Measurements from ENCODE around the gene TFDP1. TPM values are rescaled to one million over a fixed set of nuclear protein-coding genes. Genes with fewer than 3 reads are reported as not detected.

TFDP1 gene
- total RNA-seq, 1 donor from 2014 or later: 49.4 TPM

- no peaks in the 10 kb centered on the region for H3K9me3 ChIP-seq (ENCODE audit: insufficient read depth, low read depth, low read length)
Measured at GRCh38 chr13:113641426-113641825, 56.9 kb downstream of the TFDP1 start.

DNA sequence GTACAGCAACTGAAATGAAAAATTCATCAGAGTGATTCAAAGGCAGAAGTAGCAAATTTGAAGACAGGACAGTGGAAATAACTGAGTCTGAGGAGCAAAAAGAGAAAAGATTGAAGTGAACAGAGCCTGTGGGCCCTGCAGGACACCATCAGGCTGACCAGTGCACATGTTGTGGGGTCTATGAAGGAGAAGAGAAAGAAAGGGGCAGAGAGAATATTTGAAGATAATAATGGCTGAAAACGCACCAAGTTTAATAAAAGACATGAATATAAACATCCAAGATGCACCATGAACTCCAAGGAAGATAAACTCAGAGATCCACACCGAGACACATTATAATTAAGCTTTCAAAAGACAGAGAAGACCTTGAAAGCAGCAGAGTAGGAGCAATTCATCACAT, 58.0 kb downstream of the TFDP1 start:
- no peak overlapping the region for H3K4me3 Mint-ChIP-seq (ENCODE audit: unreplicated experiment)
- no peaks in the 10 kb centered on the region for H3K27me3 Mint-ChIP-seq (ENCODE audit: low read depth, unreplicated experiment)
- no peak overlapping the region for H3K27ac Mint-ChIP-seq (ENCODE audit: unreplicated experiment)
- Histone ChIP-seq H4K20me1 (ENCODE audit: insufficient read depth, low read length) (no peaks in the 10 kb centered on the region), H3K4me3 (ENCODE audit: insufficient read depth, low read depth, low read length) (no peak overlapping the region), H3K9ac (ENCODE audit: low read length) (no peak overlapping the region), H2AFZ (ENCODE audit: low read depth, low read length) (no peak overlapping the region), H3K27ac (ENCODE audit: low read depth, low read length) (no peak overlapping the region), H3K9me3 (ENCODE audit: insufficient read depth, low read depth, low read length) (no peaks in the 10 kb centered on the region), H3K4me1 (ENCODE audit: insufficient read depth, low read length) (peaks cover 11% of the 10 kb centered on the region), H3K79me2 (ENCODE audit: insufficient read depth, low read length) (no peaks in the 10 kb centered on the region), H3K4me2 (ENCODE audit: low read length) (no peak overlapping the region), H3K36me3 (ENCODE audit: insufficient read depth, low read length) (peaks cover 35% of the 10 kb centered on the region), H3K27me3 (ENCODE audit: insufficient read depth, low read length) (no peaks in the 10 kb centered on the region)
- DNase-seq (ENCODE audit: low read depth): no peak
- H3K9me3 Mint-ChIP-seq (ENCODE audit: unreplicated experiment): peaks cover 2% of the 10 kb centered on the region
- no peak for TF ChIP-seq EZH2 (IDR thresholded peaks at IDR 0.05; ENCODE audit: insufficient read depth, low read length)
- TF ChIP-seq, protein P1, sequence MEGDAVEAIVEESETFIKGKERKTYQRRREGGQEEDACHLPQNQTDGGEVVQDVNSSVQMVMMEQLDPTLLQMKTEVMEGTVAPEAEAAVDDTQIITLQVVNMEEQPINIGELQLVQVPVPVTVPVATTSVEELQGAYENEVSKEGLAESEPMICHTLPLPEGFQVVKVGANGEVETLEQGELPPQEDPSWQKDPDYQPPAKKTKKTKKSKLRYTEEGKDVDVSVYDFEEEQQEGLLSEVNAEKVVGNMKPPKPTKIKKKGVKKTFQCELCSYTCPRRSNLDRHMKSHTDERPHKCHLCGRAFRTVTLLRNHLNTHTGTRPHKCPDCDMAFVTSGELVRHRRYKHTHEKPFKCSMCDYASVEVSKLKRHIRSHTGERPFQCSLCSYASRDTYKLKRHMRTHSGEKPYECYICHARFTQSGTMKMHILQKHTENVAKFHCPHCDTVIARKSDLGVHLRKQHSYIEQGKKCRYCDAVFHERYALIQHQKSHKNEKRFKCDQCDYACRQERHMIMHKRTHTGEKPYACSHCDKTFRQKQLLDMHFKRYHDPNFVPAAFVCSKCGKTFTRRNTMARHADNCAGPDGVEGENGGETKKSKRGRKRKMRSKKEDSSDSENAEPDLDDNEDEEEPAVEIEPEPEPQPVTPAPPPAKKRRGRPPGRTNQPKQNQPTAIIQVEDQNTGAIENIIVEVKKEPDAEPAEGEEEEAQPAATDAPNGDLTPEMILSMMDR (IDR thresholded peaks at IDR 0.05; ENCODE audit: insufficient read depth, low read depth, low read length): no peak
- no peaks in the 10 kb centered on the region for H3K4me1 Mint-ChIP-seq (ENCODE audit: low read depth, unreplicated experiment)
- peaks cover 17% of the 10 kb centered on the region for H3K36me3 Mint-ChIP-seq (ENCODE audit: low read depth, unreplicated experiment)
- FAIRE-seq: no peak

More at GRCh38 chr13:113641426-113641825, 56.9 kb downstream of the TFDP1 start:
- Histone ChIP-seq H3K4me3 (ENCODE audit: insufficient read depth, low read depth, low read length) (no peak overlapping the region), H3K4me2 (ENCODE audit: low read length) (no peak overlapping the region), H3K79me2 (ENCODE audit: insufficient read depth, low read length) (no peaks in the 10 kb centered on the region), H2AFZ (ENCODE audit: low read depth, low read length) (no peak overlapping the region), H4K20me1 (ENCODE audit: insufficient read depth, low read length) (no peaks in the 10 kb centered on the region), H3K36me3 (ENCODE audit: insufficient read depth, low read length) (peaks cover 38% of the 10 kb centered on the region), H3K27ac (ENCODE audit: low read depth, low read length) (no peak overlapping the region), H3K9ac (ENCODE audit: low read length) (no peak overlapping the region), H3K4me1 (ENCODE audit: insufficient read depth, low read length) (peaks cover 6% of the 10 kb centered on the region), H3K27me3 (ENCODE audit: insufficient read depth, low read length) (no peaks in the 10 kb centered on the region)
- no peak for DNase-seq (ENCODE audit: low read depth)
- H3K27me3 Mint-ChIP-seq (ENCODE audit: low read depth, unreplicated experiment): no peaks in the 10 kb centered on the region
- H3K36me3 Mint-ChIP-seq (ENCODE audit: low read depth, unreplicated experiment): peaks cover 21% of the 10 kb centered on the region
- FAIRE-seq: no peak
- no peak overlapping the region for H3K27ac Mint-ChIP-seq (ENCODE audit: unreplicated experiment)
- H3K9me3 Mint-ChIP-seq (ENCODE audit: unreplicated experiment): peaks cover 2% of the 10 kb centered on the region
- H3K4me3 Mint-ChIP-seq (ENCODE audit: unreplicated experiment): no peak overlapping the region
- no peaks in the 10 kb centered on the region for H3K4me1 Mint-ChIP-seq (ENCODE audit: low read depth, unreplicated experiment)
- TF ChIP-seq, protein P1 (IDR thresholded peaks at IDR 0.05; ENCODE audit: insufficient read depth, low read depth, low read length): no peak
- TF ChIP-seq EZH2 (IDR thresholded peaks at IDR 0.05; ENCODE audit: insufficient read depth, low read length): no peak

DNA sequence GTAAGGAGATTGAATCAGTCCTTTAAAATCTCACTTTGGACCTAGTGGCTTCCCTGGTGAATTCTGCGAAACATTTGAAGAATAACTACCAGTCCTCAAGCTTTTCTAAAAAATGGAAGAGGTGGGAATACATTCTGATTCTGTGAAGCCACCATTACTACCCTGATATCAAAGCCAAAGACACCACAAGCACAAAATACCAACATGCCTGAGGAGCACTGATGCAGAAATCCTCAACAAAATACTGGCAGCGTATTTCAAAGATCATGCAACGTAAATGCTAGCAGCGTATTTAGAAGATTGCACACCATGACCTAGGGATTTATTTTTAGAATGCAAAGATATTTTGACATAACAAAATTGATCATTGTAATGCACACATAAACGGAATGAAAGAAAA, 59.0 kb downstream of the TFDP1 start:
- H2AFZ ChIP-seq (ENCODE audit: low read depth, low read length): no peak overlapping the region
- H3K9me3 Mint-ChIP-seq (ENCODE audit: unreplicated experiment): peaks cover 2% of the 10 kb centered on the region
- no peak overlapping the region for H3K4me3 Mint-ChIP-seq (ENCODE audit: unreplicated experiment)
- H3K4me1 ChIP-seq (ENCODE audit: insufficient read depth, low read length): peaks cover 11% of the 10 kb centered on the region
- H3K27me3 ChIP-seq (ENCODE audit: insufficient read depth, low read length): no peaks in the 10 kb centered on the region
- H3K27me3 Mint-ChIP-seq (ENCODE audit: low read depth, unreplicated experiment): no peaks in the 10 kb centered on the region
- no peaks in the 10 kb centered on the region for H3K9me3 ChIP-seq (ENCODE audit: insufficient read depth, low read depth, low read length)
- TF ChIP-seq, protein P1 (IDR thresholded peaks at IDR 0.05; ENCODE audit: insufficient read depth, low read depth, low read length): no peak
- no peak for TF ChIP-seq EZH2 (IDR thresholded peaks at IDR 0.05; ENCODE audit: insufficient read depth, low read length)
- H3K4me1 Mint-ChIP-seq (ENCODE audit: low read depth, unreplicated experiment): no peaks in the 10 kb centered on the region
- H3K4me3 ChIP-seq (ENCODE audit: insufficient read depth, low read depth, low read length): no peak overlapping the region
- DNase-seq (ENCODE audit: low read depth) (peak; percentile 90), FAIRE-seq (peak; percentile 5)
- H3K36me3 Mint-ChIP-seq (ENCODE audit: low read depth, unreplicated experiment): peaks cover 12% of the 10 kb centered on the region
- no peak overlapping the region for H3K27ac Mint-ChIP-seq (ENCODE audit: unreplicated experiment)
- no peaks in the 10 kb centered on the region for H3K79me2 ChIP-seq (ENCODE audit: insufficient read depth, low read length)
- H4K20me1 ChIP-seq (ENCODE audit: insufficient read depth, low read length): no peaks in the 10 kb centered on the region
- no peak overlapping the region for H3K4me2 ChIP-seq (ENCODE audit: low read length)
- peaks cover 28% of the 10 kb centered on the region for H3K36me3 ChIP-seq (ENCODE audit: insufficient read depth, low read length)
- peak overlapping the region; percentile 10 for H3K27ac ChIP-seq (ENCODE audit: low read depth, low read length)
- no peak overlapping the region for H3K9ac ChIP-seq (ENCODE audit: low read length)

All from astrocyte (in vitro differentiated cells and primary cell).